ENCODE results near the gene FAAH2. TPM values are rescaled to one million over a fixed set of nuclear protein-coding genes. Genes with fewer than 3 reads are reported as not detected.

The FAAH2 gene
- total and polyA plus RNA-seq, 2 donors (not counting 3 experiments of a cell fraction or from before 2014, with no cell fraction given): 0.06 to 0.15 TPM

DNA sequence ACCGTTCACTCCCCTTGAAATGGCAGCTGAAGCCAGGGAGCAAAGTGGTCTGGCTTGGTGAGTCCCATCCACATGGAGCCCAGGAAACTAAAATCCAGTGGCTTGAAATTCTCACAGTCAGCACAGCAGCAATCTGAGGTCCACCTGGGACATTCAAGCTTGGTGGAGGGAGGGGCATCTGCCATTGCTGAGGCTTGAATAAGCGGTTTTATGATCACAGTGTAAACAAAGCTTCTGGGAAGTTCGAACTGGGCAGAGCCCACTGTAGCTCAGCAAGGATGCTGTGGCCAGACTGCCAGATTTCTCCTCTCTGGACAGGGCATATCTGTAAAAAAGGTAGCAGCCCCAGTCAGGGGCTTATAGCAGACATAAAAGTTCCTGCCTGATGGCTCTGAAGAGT is 15.5 kb upstream of the FAAH2 start:
- Histone ChIP-seq H3K4me1 (ENCODE audit: control insufficient read depth, extremely low read depth, insufficient read depth, low read length) (no peaks in the 10 kb centered on the region), H3K4me3 (replicated peaks in 1 of 3; ENCODE audit: insufficient read depth in 1 of 3, low read depth in 1 of 3, low read length in 3 of 3) (no peak overlapping the region), H3K36me3 (ENCODE audit: control insufficient read depth in 2 of 2, extremely low read depth in 1 of 2, insufficient read depth in 2 of 2, low read length in 2 of 2) (no peaks in the 10 kb centered on the region), H3K27ac (ENCODE audit: insufficient read depth, low read depth, low read length) (no peak overlapping the region), H3K9me3 (replicated peaks; ENCODE audit: control insufficient read depth, insufficient read depth, low read length) (no peaks in the 10 kb centered on the region), H4K20me1 (replicated peaks; ENCODE audit: control insufficient read depth, extremely low read depth, insufficient read depth, low read length) (no peaks in the 10 kb centered on the region), H3K9ac (replicated peaks; ENCODE audit: extremely low read depth, insufficient read depth, low read length) (no peak overlapping the region), H3K27me3 (ENCODE audit: control insufficient read depth in 2 of 2, insufficient read depth in 2 of 2, low read length in 2 of 2) (no peaks in the 10 kb centered on the region), H3K79me2 (ENCODE audit: control insufficient read depth, insufficient read depth, low read length) (no peaks in the 10 kb centered on the region), H2AFZ (ENCODE audit: low read depth, low read length) (no peak overlapping the region), H3K4me2 (ENCODE audit: insufficient read depth, low read length) (no peak overlapping the region), H3K9me1 (replicated peaks; ENCODE audit: control insufficient read depth, extremely low read depth, insufficient read depth, low read length) (no peaks in the 10 kb centered on the region)
- TF ChIP-seq MYC (IDR thresholded peaks at IDR 0.05; ENCODE audit: low read depth, low read length): no peak
- TF ChIP-seq GATA2 (IDR thresholded peaks at IDR 0.05; ENCODE audit: insufficient read depth, insufficient read length, low read depth, low read length): no peak
- TF ChIP-seq JUN (IDR thresholded peaks at IDR 0.05; ENCODE audit: borderline replicate concordance, insufficient read depth, insufficient read length, low read depth): no peak
- no peak for TF ChIP-seq EZH2 (IDR thresholded peaks at IDR 0.05; ENCODE audit: borderline replicate concordance, low read depth, low read length, severe bottlenecking)
- ChIA-PET POLR2A (no interaction called here), CTCF (interaction anchor here (1.4 kb wide), 1 partner anchor 9 kb away, joined by 4 read pairs; no protein-coding TSS in a partner anchor)
- BruUV-seq (replicated peaks): no TSS peak
- dilution Hi-C loops (cut with MboI; ENCODE audit: extremely low pct_ligation_motif_present, low sequenced_read_pairs) (no loop called here), intact Hi-C loops (cut with micrococcal nuclease) (no loop called here)
- DNase-seq (ENCODE audit: low read depth, low spot score) (no peak), FAIRE-seq (no peak)

DNA sequence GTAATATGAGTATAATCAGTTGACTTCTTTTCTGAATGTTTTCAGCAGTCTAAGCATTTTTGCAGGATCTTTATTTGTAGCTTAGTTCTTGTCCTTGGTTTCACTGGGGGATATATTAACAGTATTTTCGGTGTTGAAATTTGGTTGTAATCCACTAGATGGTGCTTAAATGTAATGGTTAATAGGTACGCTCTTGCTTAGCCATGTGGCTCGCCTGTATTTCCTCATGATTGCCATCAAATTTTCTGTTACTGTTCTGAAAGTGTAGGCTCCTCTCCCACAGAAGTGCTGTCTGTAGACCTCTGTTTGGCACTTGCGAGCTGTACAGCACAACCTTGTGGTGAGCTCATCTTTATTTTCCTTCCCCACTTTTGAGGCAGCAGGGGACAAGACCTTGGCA is 3.9 kb upstream of the FAAH2 start:
- ChIA-PET POLR2A (no interaction called here), CTCF (no interaction called here)
- dilution Hi-C loops (cut with MboI; ENCODE audit: extremely low pct_ligation_motif_present, low sequenced_read_pairs) (no loop called here), intact Hi-C loops (cut with micrococcal nuclease) (loop anchor here (2.0 kb wide), 1 partner anchor 172 kb away; no protein-coding TSS in a partner anchor)
- no peaks in the 10 kb centered on the region for H3K27me3 ChIP-seq (ENCODE audit: control insufficient read depth in 2 of 2, insufficient read depth in 2 of 2, low read length in 2 of 2)
- no peaks in the 10 kb centered on the region for H4K20me1 ChIP-seq (replicated peaks; ENCODE audit: control insufficient read depth, extremely low read depth, insufficient read depth, low read length)
- FAIRE-seq (no peak), DNase-seq (ENCODE audit: low read depth, low spot score) (no peak)
- no TSS peak for BruUV-seq (replicated peaks)
- no peaks in the 10 kb centered on the region for H3K79me2 ChIP-seq (ENCODE audit: control insufficient read depth, insufficient read depth, low read length)
- no peaks in the 10 kb centered on the region for H3K4me1 ChIP-seq (ENCODE audit: control insufficient read depth, extremely low read depth, insufficient read depth, low read length)
- H2AFZ ChIP-seq (ENCODE audit: low read depth, low read length): no peak overlapping the region
- no peaks in the 10 kb centered on the region for H3K9me1 ChIP-seq (replicated peaks; ENCODE audit: control insufficient read depth, extremely low read depth, insufficient read depth, low read length)
- no peak overlapping the region for H3K27ac ChIP-seq (ENCODE audit: insufficient read depth, low read depth, low read length)
- H3K9me3 ChIP-seq (replicated peaks; ENCODE audit: control insufficient read depth, insufficient read depth, low read length): no peaks in the 10 kb centered on the region
- H3K36me3 ChIP-seq (ENCODE audit: control insufficient read depth in 2 of 2, extremely low read depth in 1 of 2, insufficient read depth in 2 of 2, low read length in 2 of 2): no peaks in the 10 kb centered on the region
- no peak overlapping the region for H3K9ac ChIP-seq (replicated peaks; ENCODE audit: extremely low read depth, insufficient read depth, low read length)
- no peak for TF ChIP-seq MYC (IDR thresholded peaks at IDR 0.05; ENCODE audit: low read depth, low read length)
- TF ChIP-seq MAX (IDR thresholded peaks at IDR 0.05; ENCODE audit: insufficient read depth, insufficient read length): no peak
- TF ChIP-seq POLR2A (IDR thresholded peaks at IDR 0.05; ENCODE audit: low read depth, low read length): no peak
- no peak for TF ChIP-seq JUN (IDR thresholded peaks at IDR 0.05; ENCODE audit: borderline replicate concordance, insufficient read depth, insufficient read length, low read depth)
- TF ChIP-seq EZH2 (IDR thresholded peaks at IDR 0.05; ENCODE audit: borderline replicate concordance, low read depth, low read length, severe bottlenecking): no peak
- TF ChIP-seq, protein P1, sequence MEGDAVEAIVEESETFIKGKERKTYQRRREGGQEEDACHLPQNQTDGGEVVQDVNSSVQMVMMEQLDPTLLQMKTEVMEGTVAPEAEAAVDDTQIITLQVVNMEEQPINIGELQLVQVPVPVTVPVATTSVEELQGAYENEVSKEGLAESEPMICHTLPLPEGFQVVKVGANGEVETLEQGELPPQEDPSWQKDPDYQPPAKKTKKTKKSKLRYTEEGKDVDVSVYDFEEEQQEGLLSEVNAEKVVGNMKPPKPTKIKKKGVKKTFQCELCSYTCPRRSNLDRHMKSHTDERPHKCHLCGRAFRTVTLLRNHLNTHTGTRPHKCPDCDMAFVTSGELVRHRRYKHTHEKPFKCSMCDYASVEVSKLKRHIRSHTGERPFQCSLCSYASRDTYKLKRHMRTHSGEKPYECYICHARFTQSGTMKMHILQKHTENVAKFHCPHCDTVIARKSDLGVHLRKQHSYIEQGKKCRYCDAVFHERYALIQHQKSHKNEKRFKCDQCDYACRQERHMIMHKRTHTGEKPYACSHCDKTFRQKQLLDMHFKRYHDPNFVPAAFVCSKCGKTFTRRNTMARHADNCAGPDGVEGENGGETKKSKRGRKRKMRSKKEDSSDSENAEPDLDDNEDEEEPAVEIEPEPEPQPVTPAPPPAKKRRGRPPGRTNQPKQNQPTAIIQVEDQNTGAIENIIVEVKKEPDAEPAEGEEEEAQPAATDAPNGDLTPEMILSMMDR (IDR thresholded peaks at IDR 0.05; ENCODE audit: extremely low read depth in 1 of 2, insufficient read depth in 1 of 2, low read depth in 1 of 2, low read length in 2 of 2): no peak
- TF ChIP-seq FOS (IDR thresholded peaks at IDR 0.05; ENCODE audit: borderline replicate concordance, insufficient read depth, low read length): no peak
- no peak overlapping the region for H3K4me3 ChIP-seq (replicated peaks in 1 of 3; ENCODE audit: insufficient read depth in 1 of 3, low read depth in 1 of 3, low read length in 3 of 3)
- H3K4me2 ChIP-seq (ENCODE audit: insufficient read depth, low read length): no peak overlapping the region

All from endothelial cell of umbilical vein (primary cell).